Progenitor cell of endocrine pancreas (in vitro differentiated cells): Measurements from ENCODE around the gene PRDM1. TPM values are rescaled to one million over a fixed set of nuclear protein-coding genes. Genes with fewer than 3 reads are reported as not detected.

Experiments
- DNase-seq: peaks from one replicate; pipeline ENCODE4 v3.0.0; 2021; ENCODE audit warnings: low spot score; ENCODE audit not compliant: unreplicated experiment
- H3K27ac Mint-ChIP-seq: 2 replicates; pipeline ENCODE4 v1.8.0; 2021; ENCODE audit warnings: mild to moderate bottlenecking, moderate library complexity, mixed read lengths
- H3K27me3 Mint-ChIP-seq: 2 replicates; pipeline ENCODE4 v1.8.0; 2021; ENCODE audit warnings: mixed read lengths
- H3K36me3 Mint-ChIP-seq: 2 replicates; pipeline ENCODE4 v1.8.0; 2022; ENCODE audit warnings: mixed read lengths; ENCODE audit not compliant: insufficient read depth
- H3K4me1 Mint-ChIP-seq: 2 replicates; pipeline ENCODE4 v1.8.0; 2021; ENCODE audit warnings: low read depth, mixed read lengths
- H3K4me3 Mint-ChIP-seq: 2 replicates; pipeline ENCODE4 v1.8.0; 2021; ENCODE audit warnings: low read depth, mild to moderate bottlenecking, moderate library complexity, mixed read lengths
- H3K9me3 Mint-ChIP-seq: 2 replicates; pipeline ENCODE4 v1.8.0; 2021; ENCODE audit warnings: low read depth, mixed read lengths
- total RNA-seq: library from RNA; stranded (reverse); gene quantifications from 2 replicates; pipeline ENCODE4 v1.2.1, GENCODE V29; 2021
- TF ChIP-seq, protein P1 (sequence below): fragments of 200-600 bp; sonication (generic); IDR thresholded peaks from one replicate; pipeline ENCODE4 v1.5.0; 2021; ENCODE audit warnings: antibody characterized with exemption, mild to moderate bottlenecking; ENCODE audit not compliant: unreplicated experiment

Gene PRDM1
- total RNA-seq, 1 donor from 2014 or later, result 4.3 TPM

- Mint-ChIP-seq H3K4me1 (peaks cover 36% of the 10 kb centered on the region), H3K9me3 (no peaks in the 10 kb centered on the region), H3K27ac (no peak overlapping the region), H3K36me3 (peaks cover 1% of the 10 kb centered on the region), H3K27me3 (peaks cover 27% of the 10 kb centered on the region), H3K4me3 (no peak overlapping the region)
- TF ChIP-seq, protein P1, sequence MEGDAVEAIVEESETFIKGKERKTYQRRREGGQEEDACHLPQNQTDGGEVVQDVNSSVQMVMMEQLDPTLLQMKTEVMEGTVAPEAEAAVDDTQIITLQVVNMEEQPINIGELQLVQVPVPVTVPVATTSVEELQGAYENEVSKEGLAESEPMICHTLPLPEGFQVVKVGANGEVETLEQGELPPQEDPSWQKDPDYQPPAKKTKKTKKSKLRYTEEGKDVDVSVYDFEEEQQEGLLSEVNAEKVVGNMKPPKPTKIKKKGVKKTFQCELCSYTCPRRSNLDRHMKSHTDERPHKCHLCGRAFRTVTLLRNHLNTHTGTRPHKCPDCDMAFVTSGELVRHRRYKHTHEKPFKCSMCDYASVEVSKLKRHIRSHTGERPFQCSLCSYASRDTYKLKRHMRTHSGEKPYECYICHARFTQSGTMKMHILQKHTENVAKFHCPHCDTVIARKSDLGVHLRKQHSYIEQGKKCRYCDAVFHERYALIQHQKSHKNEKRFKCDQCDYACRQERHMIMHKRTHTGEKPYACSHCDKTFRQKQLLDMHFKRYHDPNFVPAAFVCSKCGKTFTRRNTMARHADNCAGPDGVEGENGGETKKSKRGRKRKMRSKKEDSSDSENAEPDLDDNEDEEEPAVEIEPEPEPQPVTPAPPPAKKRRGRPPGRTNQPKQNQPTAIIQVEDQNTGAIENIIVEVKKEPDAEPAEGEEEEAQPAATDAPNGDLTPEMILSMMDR, result no peak
- no peak for DNase-seq
Measured at GRCh38 chr6:106101466-106101865, 15.3 kb downstream of the PRDM1 start.

DNA sequence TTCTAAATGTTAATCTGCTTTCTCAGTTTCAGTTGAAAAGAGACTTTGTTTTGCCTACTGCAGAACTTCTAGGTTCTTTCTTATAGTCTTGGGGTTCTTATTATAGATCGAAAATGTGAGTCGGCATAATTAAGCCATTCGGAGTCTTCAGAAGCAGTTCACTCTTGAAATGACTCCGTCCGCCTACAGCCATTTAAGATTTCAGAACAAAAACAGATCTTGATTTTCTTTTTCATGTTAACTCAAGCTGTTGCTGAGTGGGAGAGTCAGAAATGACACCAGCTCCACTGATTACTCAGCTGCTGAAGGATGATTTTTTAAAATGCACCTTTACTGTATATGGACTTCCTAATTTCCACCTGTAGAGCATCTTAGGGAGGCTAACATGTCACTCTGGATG, 15.9 kb downstream of the PRDM1 start:
- no peak for DNase-seq
- Mint-ChIP-seq H3K27me3 (peaks cover 27% of the 10 kb centered on the region), H3K9me3 (no peaks in the 10 kb centered on the region), H3K27ac (no peak overlapping the region), H3K36me3 (peaks cover 5% of the 10 kb centered on the region), H3K4me3 (no peak overlapping the region), H3K4me1 (peaks cover 36% of the 10 kb centered on the region)
- TF ChIP-seq, protein P1, result no peak

GRCh38 chr6:106102967-106103727, 17.0 kb downstream of the PRDM1 start:
- Mint-ChIP-seq H3K27ac (no peak overlapping the region), H3K4me3 (no peak overlapping the region), H3K4me1 (peaks cover 26% of the 10 kb centered on the region), H3K27me3 (peaks cover 27% of the 10 kb centered on the region), H3K9me3 (no peaks in the 10 kb centered on the region), H3K36me3 (peaks cover 5% of the 10 kb centered on the region)
- TF ChIP-seq, protein P1, result no peak
- DNase-seq, result no peak

GRCh38 chr6:106103728-106104109, 17.6 kb downstream of the PRDM1 start:
- DNase-seq, result no peak
- peaks cover 20% of the 10 kb centered on the region for H3K4me1 Mint-ChIP-seq
- H3K9me3 Mint-ChIP-seq, result no peaks in the 10 kb centered on the region
- no peak overlapping the region for H3K4me3 Mint-ChIP-seq
- H3K36me3 Mint-ChIP-seq, result peaks cover 5% of the 10 kb centered on the region
- TF ChIP-seq, protein P1, result no peak
- H3K27me3 Mint-ChIP-seq, result peaks cover 24% of the 10 kb centered on the region
- H3K27ac Mint-ChIP-seq, result no peak overlapping the region

DNA sequence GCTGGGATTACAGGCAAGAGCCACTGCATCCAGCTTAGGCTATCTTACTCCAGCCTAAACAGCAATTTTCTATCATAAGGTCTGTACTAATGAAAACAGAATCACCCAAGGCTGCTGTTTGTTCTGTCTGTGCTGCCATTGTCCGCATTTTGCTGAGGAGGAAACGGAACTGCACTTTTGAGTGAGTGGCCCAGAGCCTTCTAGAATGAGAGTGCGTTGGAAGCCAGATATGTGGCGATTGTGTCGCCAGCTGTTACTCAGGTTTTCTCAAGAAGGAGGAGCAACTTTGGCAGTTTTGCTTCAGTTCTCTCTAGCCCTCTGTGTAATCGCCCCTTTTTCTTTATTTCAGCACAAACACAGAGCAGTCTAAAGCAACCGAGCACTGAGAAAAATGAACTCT, 18.3 kb downstream of the PRDM1 start:
- H3K9me3 Mint-ChIP-seq, result no peaks in the 10 kb centered on the region
- no peak for DNase-seq
- no peak overlapping the region for H3K27ac Mint-ChIP-seq
- no peak overlapping the region for H3K4me3 Mint-ChIP-seq
- H3K36me3 Mint-ChIP-seq, result peaks cover 5% of the 10 kb centered on the region
- TF ChIP-seq, protein P1, result no peak
- peaks cover 13% of the 10 kb centered on the region for H3K4me1 Mint-ChIP-seq
- H3K27me3 Mint-ChIP-seq, result peaks cover 17% of the 10 kb centered on the region
